ENCODE data around the gene ZFR. TPM values are rescaled to one million over a fixed set of nuclear protein-coding genes. Genes with fewer than 3 reads are reported as not detected.

ZFR gene
- total and polyA plus RNA-seq, 9 of the 15 experiments (the other 6 are each of a cell fraction or from before 2014, with no cell fraction given): 35.5 to 108 (median 71.1) TPM

DNA sequence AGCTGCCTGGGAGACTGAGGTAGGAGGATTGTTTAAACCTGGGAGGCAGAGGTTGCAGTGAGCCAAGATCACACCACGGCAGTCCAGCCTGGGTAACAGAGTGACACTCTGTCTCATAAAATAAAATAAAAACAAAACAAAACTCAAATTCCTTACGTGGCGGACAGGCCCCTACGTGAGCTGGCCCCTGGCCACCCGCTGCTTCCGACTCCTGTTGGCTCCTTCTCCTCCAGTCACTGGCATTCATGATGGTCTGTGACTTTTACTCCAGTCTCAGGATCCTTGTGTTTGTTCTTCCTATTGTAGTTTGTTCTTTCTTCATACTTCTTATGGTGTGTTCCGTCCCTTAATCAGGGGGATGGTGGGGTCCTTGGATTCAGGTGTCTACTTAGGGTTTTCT, 28.5 kb upstream of the ZFR start:
- ATAC-seq (no peak), FAIRE-seq (no peak), DNase-seq (ENCODE audit: extremely low read depth in 1 of 4, low spot score in 3 of 4) (no peak)
- no peaks in the 10 kb centered on the region for H3K36me3 ChIP-seq (ENCODE audit: control insufficient read depth, insufficient read depth, low read length)
- WGBS (ENCODE audit: insufficient coverage, low coverage, missing lambda C conversion rate): 23% methylated on average over 7 of the region's 7 CpGs
- H3K4me3 ChIP-seq: no peak overlapping the region
- H3K79me2 ChIP-seq (ENCODE audit: control insufficient read depth, insufficient read depth, low read length): no peaks in the 10 kb centered on the region
- H3K4me2 ChIP-seq (ENCODE audit: insufficient read depth, low read length): no peak overlapping the region
- in situ Hi-C loops (cut with MboI): no loop called here
- no peaks in the 10 kb centered on the region for H4K20me1 ChIP-seq (replicated peaks; ENCODE audit: control insufficient read depth, insufficient read depth, low read length)
- intact Hi-C loops (cut with micrococcal nuclease): no loop called here
- H2AFZ ChIP-seq (ENCODE audit: low read depth, low read length): no peak overlapping the region
- H3K9me3 ChIP-seq (replicated peaks; ENCODE audit: control insufficient read depth, insufficient read depth, low read depth, low read length): no peaks in the 10 kb centered on the region
- H3K27me3 ChIP-seq (ENCODE audit: control insufficient read depth in 2 of 2, insufficient read depth in 2 of 2, low read length in 2 of 2): peaks cover 17 to 23% of the 10 kb centered on the region in 2 experiments; a peak in 4 of 5 replicates
- no peak overlapping the region for H3K9ac ChIP-seq (ENCODE audit: insufficient read depth in 1 of 2, low read depth in 2 of 2, low read length in 2 of 2)
- H3K27ac ChIP-seq (ENCODE audit: extremely low read depth, low read depth, low read length): no peak overlapping the region
- ChIA-PET POLR2A (interaction anchor here (0.7 to 2.0 kb wide), 3 partner anchors 10 to 18 kb away, joined by 3 to 4 read pairs (median 4); no protein-coding TSS in a partner anchor), CTCF (ENCODE audit: low intra/inter-chr PET ratio) (no interaction called here)
- H3K9me1 ChIP-seq (ENCODE audit: control insufficient read depth, insufficient read depth, low read length): no peaks in the 10 kb centered on the region
- H3K4me1 ChIP-seq (replicated peaks in 1 of 2; ENCODE audit: control insufficient read depth in 2 of 2, insufficient read depth in 2 of 2, low read length in 2 of 2): no peaks in the 10 kb centered on the region
- BruUV-seq (replicated peaks): no TSS peak
- TF ChIP-seq KLF13 (tag; IDR thresholded peaks at IDR 0.05; ENCODE audit: borderline replicate concordance, low read depth) (no peak), MAFK (IDR thresholded peaks at IDR 0.05; ENCODE audit: low read length) (no peak), CBFA2T2 (conservative IDR thresholded peaks at IDR 0.05) (no peak), MIER1 (IDR thresholded peaks at IDR 0.05; ENCODE audit: low read depth) (no peak), ZNF212 (CRISPR knock-in tag; IDR thresholded peaks at IDR 0.05) (no peak), NCOA2 (IDR thresholded peaks at IDR 0.05; ENCODE audit: partially characterized antibody in 2 of 2) (no peak), FOXP4 (CRISPR knock-in tag; IDR thresholded peaks at IDR 0.05; ENCODE audit: borderline replicate concordance) (no peak), SIX5 (IDR thresholded peaks at IDR 0.05; ENCODE audit: borderline replicate concordance in 1 of 2, insufficient read depth in 1 of 2, low read depth in 1 of 2, low read length in 2 of 2) (no peak), PRMT5 (CRISPR knock-in tag; IDR thresholded peaks at IDR 0.05) (no peak), PTBP1 (IDR thresholded peaks at IDR 0.05; ENCODE audit: low read depth, low read length) (no peak), ZKSCAN8 (CRISPR knock-in tag; IDR thresholded peaks at IDR 0.05) (no peak), SREBF2 (CRISPR knock-in tag; IDR thresholded peaks at IDR 0.05) (no peak)
- TF ChIP-seq, protein P1, sequence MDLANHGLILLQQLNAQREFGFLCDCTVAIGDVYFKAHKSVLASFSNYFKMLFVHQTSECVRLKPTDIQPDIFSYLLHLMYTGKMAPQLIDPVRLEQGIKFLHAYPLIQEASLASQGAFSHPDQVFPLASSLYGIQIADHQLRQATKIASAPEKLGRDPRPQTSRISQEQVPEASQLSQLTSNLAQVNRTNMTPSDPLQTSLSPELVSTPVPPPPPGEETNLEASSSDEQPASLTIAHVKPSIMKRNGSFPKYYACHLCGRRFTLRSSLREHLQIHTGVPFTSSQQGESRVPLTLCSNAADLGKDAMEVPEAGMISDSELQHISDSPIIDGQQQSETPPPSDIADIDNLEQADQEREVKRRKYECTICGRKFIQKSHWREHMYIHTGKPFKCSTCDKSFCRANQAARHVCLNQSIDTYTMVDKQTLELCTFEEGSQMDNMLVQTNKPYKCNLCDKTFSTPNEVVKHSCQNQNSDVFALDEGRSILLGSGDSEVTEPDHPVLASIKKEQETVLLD (IDR thresholded peaks at IDR 0.05): no peak
- TF ChIP-seq, protein P2, sequence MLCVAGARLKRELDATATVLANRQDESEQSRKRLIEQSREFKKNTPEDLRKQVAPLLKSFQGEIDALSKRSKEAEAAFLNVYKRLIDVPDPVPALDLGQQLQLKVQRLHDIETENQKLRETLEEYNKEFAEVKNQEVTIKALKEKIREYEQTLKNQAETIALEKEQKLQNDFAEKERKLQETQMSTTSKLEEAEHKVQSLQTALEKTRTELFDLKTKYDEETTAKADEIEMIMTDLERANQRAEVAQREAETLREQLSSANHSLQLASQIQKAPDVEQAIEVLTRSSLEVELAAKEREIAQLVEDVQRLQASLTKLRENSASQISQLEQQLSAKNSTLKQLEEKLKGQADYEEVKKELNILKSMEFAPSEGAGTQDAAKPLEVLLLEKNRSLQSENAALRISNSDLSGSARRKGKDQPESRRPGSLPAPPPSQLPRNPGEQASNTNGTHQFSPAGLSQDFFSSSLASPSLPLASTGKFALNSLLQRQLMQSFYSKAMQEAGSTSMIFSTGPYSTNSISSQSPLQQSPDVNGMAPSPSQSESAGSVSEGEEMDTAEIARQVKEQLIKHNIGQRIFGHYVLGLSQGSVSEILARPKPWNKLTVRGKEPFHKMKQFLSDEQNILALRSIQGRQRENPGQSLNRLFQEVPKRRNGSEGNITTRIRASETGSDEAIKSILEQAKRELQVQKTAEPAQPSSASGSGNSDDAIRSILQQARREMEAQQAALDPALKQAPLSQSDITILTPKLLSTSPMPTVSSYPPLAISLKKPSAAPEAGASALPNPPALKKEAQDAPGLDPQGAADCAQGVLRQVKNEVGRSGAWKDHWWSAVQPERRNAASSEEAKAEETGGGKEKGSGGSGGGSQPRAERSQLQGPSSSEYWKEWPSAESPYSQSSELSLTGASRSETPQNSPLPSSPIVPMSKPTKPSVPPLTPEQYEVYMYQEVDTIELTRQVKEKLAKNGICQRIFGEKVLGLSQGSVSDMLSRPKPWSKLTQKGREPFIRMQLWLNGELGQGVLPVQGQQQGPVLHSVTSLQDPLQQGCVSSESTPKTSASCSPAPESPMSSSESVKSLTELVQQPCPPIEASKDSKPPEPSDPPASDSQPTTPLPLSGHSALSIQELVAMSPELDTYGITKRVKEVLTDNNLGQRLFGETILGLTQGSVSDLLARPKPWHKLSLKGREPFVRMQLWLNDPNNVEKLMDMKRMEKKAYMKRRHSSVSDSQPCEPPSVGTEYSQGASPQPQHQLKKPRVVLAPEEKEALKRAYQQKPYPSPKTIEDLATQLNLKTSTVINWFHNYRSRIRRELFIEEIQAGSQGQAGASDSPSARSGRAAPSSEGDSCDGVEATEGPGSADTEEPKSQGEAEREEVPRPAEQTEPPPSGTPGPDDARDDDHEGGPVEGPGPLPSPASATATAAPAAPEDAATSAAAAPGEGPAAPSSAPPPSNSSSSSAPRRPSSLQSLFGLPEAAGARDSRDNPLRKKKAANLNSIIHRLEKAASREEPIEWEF (CRISPR knock-in tag; IDR thresholded peaks at IDR 0.05): no peak
